GM23248 (cell line): ENCODE data around the gene CDC42EP5. TPM values are rescaled to one million over a fixed set of nuclear protein-coding genes. Genes with fewer than 3 reads are reported as not detected.
A peak's percentile ranks its signal among the peaks of the same experiment; 100 is the strongest.
"Not testable (repeated sequence)": the region's sequence is repeated elsewhere in the genome, so short reads cannot be mapped to it uniquely, and the experiment has no call there.

Experiments used
- DNase-seq: peaks from one replicate; pipeline ENCODE4 v3.0.0-alpha.2; 2015
- H2AFZ ChIP-seq: fragments of 200-600 bp; sonication (generic); 2 replicates; pipeline ENCODE4 v1.6.1; 2016; ENCODE audit warnings: antibody characterized with exemption
- H3F3A ChIP-seq: fragments of 200-600 bp; sonication (generic); 2 replicates; pipeline ENCODE4 v1.6.1; 2016; ENCODE audit warnings: mild to moderate bottlenecking, antibody characterized with exemption, mixed run types; ENCODE audit not compliant: insufficient read depth
- H3K27ac ChIP-seq: fragments of 200-600 bp; sonication (generic); 2 replicates; pipeline ENCODE4 v1.5.1; 2016; ENCODE audit warnings: mild to moderate bottlenecking
- H3K27me3 ChIP-seq: fragments of 200-600 bp; sonication (generic); replicated peaks from 2 replicates; pipeline ENCODE4 v1.6.1; 2016; ENCODE audit warnings: mild to moderate bottlenecking; ENCODE audit not compliant: insufficient read depth
- H3K36me3 ChIP-seq: fragments of 200-600 bp; sonication (generic); 2 replicates; pipeline ENCODE4 v1.6.1; 2016; ENCODE audit warnings: low read depth, mild to moderate bottlenecking
- H3K4me1 ChIP-seq: fragments of 200-600 bp; sonication (generic); 2 replicates; pipeline ENCODE4 v1.6.1; 2016; ENCODE audit warnings: mild to moderate bottlenecking; ENCODE audit not compliant: insufficient read depth
- H3K4me2 ChIP-seq: fragments of 200-600 bp; sonication (generic); one replicate; pipeline ENCODE4 v1.6.1; 2016; ENCODE audit warnings: mild to moderate bottlenecking; ENCODE audit not compliant: unreplicated experiment
- H3K4me3 ChIP-seq: fragments of 200-600 bp; sonication (generic); 2 replicates; pipeline ENCODE4 v1.5.1; 2016; ENCODE audit warnings: mild to moderate bottlenecking
- H3K79me2 ChIP-seq: fragments of 200-600 bp; sonication (generic); 2 replicates; pipeline ENCODE4 v1.6.1; 2016; ENCODE audit warnings: mild to moderate bottlenecking; ENCODE audit not compliant: insufficient read depth
- H3K9ac ChIP-seq: fragments of 200-600 bp; sonication (generic); 2 replicates; pipeline ENCODE4 v1.6.1; 2016; ENCODE audit warnings: mild to moderate bottlenecking
- H3K9me2 ChIP-seq: fragments of 200-600 bp; sonication (generic); 2 replicates; pipeline ENCODE4 v1.6.1; 2016; ENCODE audit warnings: mixed run types, mild to moderate bottlenecking, moderate library complexity; ENCODE audit not compliant: insufficient read depth
- H3K9me3 ChIP-seq: fragments of 200-600 bp; sonication (generic); one replicate; pipeline ENCODE4 v1.6.1; 2017; ENCODE audit warnings: low read depth
- H4K20me1 ChIP-seq: fragments of 200-600 bp; sonication (generic); 2 replicates; pipeline ENCODE4 v1.6.0; 2016; ENCODE audit not compliant: insufficient read depth
- EZH2 ChIP-seq: fragments of 200-600 bp; sonication (generic); IDR thresholded peaks from 2 replicates; pipeline ENCODE4 v1.6.1; 2018; ENCODE audit warnings: antibody characterized with exemption, mild to moderate bottlenecking; ENCODE audit not compliant: insufficient read depth, poor library complexity, severe bottlenecking
- EZH2phosphoT487 ChIP-seq: fragments of 200-600 bp; sonication (generic); IDR thresholded peaks from 2 replicates; pipeline ENCODE4 v1.6.1; 2018; ENCODE audit warnings: antibody characterized with exemption, moderate library complexity, mild to moderate bottlenecking, low read depth; ENCODE audit not compliant: insufficient read depth
- WGBS, 2 experiments: methylation state at CpG; one replicate each; pipeline ENCODE4 v1.1.6; 2015 to 2017; ENCODE audit warnings: low lambda C conversion rate in 2 of 2, low coverage in 1 of 2; ENCODE audit errors: missing lambda C conversion rate in 2 of 2; 5-methylcytosine and 5-hydroxymethylcytosine counted together
- in situ Hi-C: fragments of 300-500 bp; cut with MboI; formaldehyde crosslinking; loops from 2 replicates; pipeline ENCODE4 v1.15.0; 2020
- polyA plus RNA-seq: library from polyadenylated mRNA; unstranded; fragments of >200 nt; fragmentation: Nextera tagmentation; extraction: Ambion mirVana; gene quantifications from 2 replicates; pipeline ENCODE4 v1.2.1, GENCODE V29; 2016
- total RNA-seq: library from RNA; depleted of rRNA; stranded (reverse); fragments of >200 nt; shearing (Covaris generic); gene quantifications from 2 replicates; pipeline ENCODE4 v1.2.3, GENCODE V29; 2014

CDC42EP5 gene
- total and polyA plus RNA-seq, 2 experiments from 2014 or later = 4.4 to 51.7 TPM

DNA sequence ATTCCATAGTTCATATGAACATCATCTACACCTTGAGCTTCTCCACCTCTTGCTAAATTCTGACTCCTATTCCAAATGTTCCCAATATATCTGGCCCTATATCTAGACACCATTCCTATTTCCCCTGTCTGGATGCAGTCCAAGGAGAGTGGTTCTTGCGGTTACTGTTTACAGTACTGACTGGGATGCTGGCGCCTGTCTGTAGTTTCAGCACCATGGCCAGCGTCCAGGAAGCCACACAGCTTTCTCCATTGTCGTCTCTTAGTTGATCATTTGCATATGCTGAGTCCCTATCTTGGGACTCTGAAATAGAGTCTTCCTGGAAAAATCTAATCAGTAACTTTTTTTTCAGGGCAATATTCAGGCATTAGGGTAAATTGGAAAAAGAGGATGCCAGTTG lies 44.4 kb upstream of the CDC42EP5 start:
- no peaks in the 10 kb centered on the region for H3K9me3 ChIP-seq
- no peak for TF ChIP-seq EZH2
- no peak for TF ChIP-seq EZH2phosphoT487
- H3K4me1 ChIP-seq = no peaks in the 10 kb centered on the region
- no peaks in the 10 kb centered on the region for H4K20me1 ChIP-seq
- H3K9me2 ChIP-seq = no peaks in the 10 kb centered on the region
- H3K4me3 ChIP-seq = no peak overlapping the region
- no peak overlapping the region for H2AFZ ChIP-seq
- in situ Hi-C loops = no loop called here
- no peaks in the 10 kb centered on the region for H3F3A ChIP-seq
- no peak overlapping the region for H3K4me2 ChIP-seq
- H3K36me3 ChIP-seq = no peaks in the 10 kb centered on the region
- H3K9ac ChIP-seq = no peak overlapping the region
- no peak overlapping the region for H3K27ac ChIP-seq
- H3K27me3 ChIP-seq = no peaks in the 10 kb centered on the region
- no peaks in the 10 kb centered on the region for H3K79me2 ChIP-seq
- 4 to 7% methylated on average over 4 of the region's 4 CpGs for WGBS, 2 experiments
- peak; percentile 55 for DNase-seq

DNA sequence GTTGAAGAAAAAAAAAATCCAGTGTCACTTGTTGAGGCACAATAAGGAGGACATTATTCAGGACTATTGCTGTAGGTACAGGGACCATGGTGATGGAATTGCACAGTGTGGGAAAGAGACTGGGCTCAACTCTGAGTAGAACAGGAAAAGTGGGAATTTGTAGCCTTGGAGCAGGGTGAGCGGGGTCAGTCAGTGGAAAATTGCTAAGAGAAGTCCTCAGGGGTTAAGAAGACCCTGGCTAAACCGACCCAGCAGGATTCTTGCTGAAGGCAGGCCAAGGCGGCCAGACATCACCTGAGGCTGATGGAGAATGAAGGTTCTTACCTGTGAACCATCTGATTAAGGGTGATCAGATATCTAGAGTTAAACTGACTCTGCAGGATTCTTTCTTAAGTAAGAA lies 42.1 kb upstream of the CDC42EP5 start:
- in situ Hi-C loops = no loop called here
- H3K27me3 ChIP-seq = no peaks in the 10 kb centered on the region
- H3F3A ChIP-seq = no peaks in the 10 kb centered on the region
- no peak overlapping the region for H3K9ac ChIP-seq
- H3K9me3 ChIP-seq = no peaks in the 10 kb centered on the region
- DNase-seq = no peak
- TF ChIP-seq EZH2 = no peak
- TF ChIP-seq EZH2phosphoT487 = no peak
- no peaks in the 10 kb centered on the region for H3K79me2 ChIP-seq
- H3K9me2 ChIP-seq = no peaks in the 10 kb centered on the region
- WGBS, 2 experiments = 0 to 4% methylated on average over 3 of the region's 3 CpGs
- no peak overlapping the region for H3K27ac ChIP-seq
- no peaks in the 10 kb centered on the region for H3K4me1 ChIP-seq
- H3K36me3 ChIP-seq = no peaks in the 10 kb centered on the region
- no peak overlapping the region for H2AFZ ChIP-seq
- no peak overlapping the region for H3K4me2 ChIP-seq
- H3K4me3 ChIP-seq = no peak overlapping the region
- H4K20me1 ChIP-seq = no peaks in the 10 kb centered on the region

- 36 to 51% methylated on average over 7 to 9 of the region's 21 CpGs for WGBS, 2 experiments
- H3K9me3 ChIP-seq, in situ Hi-C loops: not testable (repeated sequence)
Observed at GRCh38 chr19:54509200-54509940, 36.3 kb upstream of the CDC42EP5 start.

DNA sequence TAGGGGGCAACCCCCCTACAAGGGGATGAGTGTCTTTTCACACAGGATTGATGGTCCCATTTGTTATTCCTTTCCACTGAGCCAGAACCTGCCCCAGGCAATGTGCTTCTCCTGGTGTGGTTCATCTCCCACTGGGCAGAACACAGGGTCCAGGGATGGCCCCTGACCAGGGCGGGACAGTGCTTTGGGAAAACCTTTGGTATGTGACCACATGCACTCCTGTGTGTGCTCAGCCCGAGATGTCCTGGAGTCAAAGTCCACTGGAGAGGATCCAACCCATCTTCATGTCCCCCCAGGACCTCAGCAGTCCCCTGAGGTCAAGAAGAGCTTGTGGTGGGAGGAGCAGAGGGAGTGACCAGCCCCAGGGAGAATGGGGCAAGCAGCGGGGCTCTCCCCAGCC lies 35.4 kb upstream of the CDC42EP5 start:
- H3K36me3 ChIP-seq, H3K27ac ChIP-seq, H3K4me1 ChIP-seq, H4K20me1 ChIP-seq, H2AFZ ChIP-seq, in situ Hi-C loops, H3K9me3 ChIP-seq, H3K9me2 ChIP-seq, H3K9ac ChIP-seq, H3K27me3 ChIP-seq, H3K4me3 ChIP-seq, H3K79me2 ChIP-seq, H3K4me2 ChIP-seq, H3F3A ChIP-seq, DNase-seq: not testable (repeated sequence)
- WGBS, 2 experiments = 16 to 42% methylated on average over 3 of the region's 3 CpGs

More at GRCh38 chr19:54509200-54509940, 36.3 kb upstream of the CDC42EP5 start:
- H3K79me2 ChIP-seq, H3K4me1 ChIP-seq, H2AFZ ChIP-seq, H3K27me3 ChIP-seq, H3K4me3 ChIP-seq, H3K36me3 ChIP-seq, H3K4me2 ChIP-seq, DNase-seq, H3K27ac ChIP-seq, H4K20me1 ChIP-seq, H3K9me2 ChIP-seq, H3K9ac ChIP-seq, H3F3A ChIP-seq: not testable (repeated sequence)

DNA sequence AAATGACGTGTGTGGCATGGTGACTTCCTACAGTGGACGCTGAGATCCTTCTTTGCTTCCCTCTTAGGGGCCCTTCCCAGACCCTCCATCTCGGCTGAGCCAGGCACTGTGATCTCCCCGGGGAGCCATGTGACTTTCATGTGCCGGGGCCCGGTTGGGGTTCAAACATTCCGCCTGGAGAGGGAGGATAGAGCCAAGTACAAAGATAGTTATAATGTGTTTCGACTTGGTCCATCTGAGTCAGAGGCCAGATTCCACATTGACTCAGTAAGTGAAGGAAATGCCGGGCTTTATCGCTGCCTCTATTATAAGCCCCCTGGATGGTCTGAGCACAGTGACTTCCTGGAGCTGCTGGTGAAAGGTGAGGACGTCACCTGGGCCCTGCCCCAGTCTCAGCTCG lies 34.7 kb upstream of the CDC42EP5 start:
- Histone ChIP-seq H3K27me3 (no peaks in the 10 kb centered on the region), H3K79me2 (no peaks in the 10 kb centered on the region), H3K4me1 (no peaks in the 10 kb centered on the region), H3K4me2 (no peak overlapping the region), H4K20me1 (no peaks in the 10 kb centered on the region), H3K4me3 (no peak overlapping the region), H3K27ac (no peak overlapping the region), H3K9me3 (no peaks in the 10 kb centered on the region), H3F3A (no peaks in the 10 kb centered on the region), H3K36me3 (no peaks in the 10 kb centered on the region), H3K9ac (no peak overlapping the region), H2AFZ (no peak overlapping the region), H3K9me2 (no peaks in the 10 kb centered on the region)
- 17 to 22% methylated on average over 12 of the region's 12 CpGs for WGBS, 2 experiments
- DNase-seq = no peak
- no peak for TF ChIP-seq EZH2
- no peak for TF ChIP-seq EZH2phosphoT487
- in situ Hi-C loops = no loop called here

- H3K79me2 ChIP-seq, DNase-seq, H4K20me1 ChIP-seq, H3K27me3 ChIP-seq, H3K36me3 ChIP-seq, H3K4me1 ChIP-seq, H3F3A ChIP-seq, H3K9ac ChIP-seq, H3K4me2 ChIP-seq, H3K4me3 ChIP-seq, H3K9me2 ChIP-seq, H3K9me3 ChIP-seq, in situ Hi-C loops, H2AFZ ChIP-seq, H3K27ac ChIP-seq: not testable (repeated sequence)
- 33 to 43% methylated on average over 9 to 13 of the region's 15 CpGs for WGBS, 2 experiments
Observed at GRCh38 chr19:54507038-54507717, 34.1 kb upstream of the CDC42EP5 start.
